Parathyroid adenoma (tissue), 2 donors: ENCODE results near the gene TEAD4.

ENCODE experiments used
- H2AFZ ChIP-seq: fragments of 300-600 bp; sonication (generic); one replicate; pipeline ENCODE4 v1.7.0; 2017; ENCODE audit warnings: antibody characterized with exemption, mild to moderate bottlenecking
- H3K27ac ChIP-seq: fragments of 300-600 bp; sonication (generic); one replicate; pipeline ENCODE4 v1.7.0; 2017
- H3K27me3 ChIP-seq: fragments of 300-600 bp; sonication (generic); one replicate; pipeline ENCODE4 v1.7.0; 2017; ENCODE audit warnings: low read length; ENCODE audit not compliant: control insufficient read depth, insufficient read depth
- H3K36me3 ChIP-seq: fragments of 300-600 bp; sonication (generic); one replicate; pipeline ENCODE4 v1.7.0; 2017; ENCODE audit warnings: low read length; ENCODE audit not compliant: control insufficient read depth, insufficient read depth
- H3K4me1 ChIP-seq: fragments of 300-600 bp; sonication (generic); one replicate; pipeline ENCODE4 v1.7.0; 2017; ENCODE audit warnings: control low read depth
- H3K4me2 ChIP-seq: fragments of 300-600 bp; sonication (generic); one replicate; pipeline ENCODE4 v1.7.0; 2017; ENCODE audit warnings: low read length
- H3K4me3 ChIP-seq: fragments of 300-600 bp; sonication (generic); one replicate; pipeline ENCODE4 v1.7.0; 2017; ENCODE audit warnings: low read depth, low read length
- H3K79me2 ChIP-seq: fragments of 300-600 bp; sonication (generic); one replicate; pipeline ENCODE4 v1.7.0; 2017; ENCODE audit warnings: control low read depth
- H3K9ac ChIP-seq: fragments of 300-600 bp; sonication (generic); one replicate; pipeline ENCODE4 v1.7.0; 2017; ENCODE audit warnings: mild to moderate bottlenecking
- H3K9me3 ChIP-seq: fragments of 300-600 bp; sonication (generic); one replicate; pipeline ENCODE4 v1.7.0; 2017; ENCODE audit warnings: low read length; ENCODE audit not compliant: control insufficient read depth
- TF ChIP-seq, protein P1 (sequence below): fragments of 300-600 bp; sonication (generic); IDR thresholded peaks from one replicate; pipeline ENCODE4 v1.7.0; 2017; ENCODE audit warnings: antibody characterized with exemption, mild to moderate bottlenecking
- donor health status: primary hyperparathyroidism.

Gene TEAD4

GRCh38 chr12:3038166-3038565, 79.0 kb downstream of the TEAD4 start:
- Histone ChIP-seq H3K4me1 (peaks cover 9% of the 10 kb centered on the region), H3K27me3 (no peaks in the 10 kb centered on the region), H2AFZ (no peak overlapping the region), H3K9me3 (no peaks in the 10 kb centered on the region), H3K4me3 (no peak overlapping the region), H3K36me3 (no peaks in the 10 kb centered on the region), H3K9ac (no peak overlapping the region), H3K27ac (no peak overlapping the region), H3K79me2 (no peaks in the 10 kb centered on the region), H3K4me2 (no peak overlapping the region)
- TF ChIP-seq, protein P1, sequence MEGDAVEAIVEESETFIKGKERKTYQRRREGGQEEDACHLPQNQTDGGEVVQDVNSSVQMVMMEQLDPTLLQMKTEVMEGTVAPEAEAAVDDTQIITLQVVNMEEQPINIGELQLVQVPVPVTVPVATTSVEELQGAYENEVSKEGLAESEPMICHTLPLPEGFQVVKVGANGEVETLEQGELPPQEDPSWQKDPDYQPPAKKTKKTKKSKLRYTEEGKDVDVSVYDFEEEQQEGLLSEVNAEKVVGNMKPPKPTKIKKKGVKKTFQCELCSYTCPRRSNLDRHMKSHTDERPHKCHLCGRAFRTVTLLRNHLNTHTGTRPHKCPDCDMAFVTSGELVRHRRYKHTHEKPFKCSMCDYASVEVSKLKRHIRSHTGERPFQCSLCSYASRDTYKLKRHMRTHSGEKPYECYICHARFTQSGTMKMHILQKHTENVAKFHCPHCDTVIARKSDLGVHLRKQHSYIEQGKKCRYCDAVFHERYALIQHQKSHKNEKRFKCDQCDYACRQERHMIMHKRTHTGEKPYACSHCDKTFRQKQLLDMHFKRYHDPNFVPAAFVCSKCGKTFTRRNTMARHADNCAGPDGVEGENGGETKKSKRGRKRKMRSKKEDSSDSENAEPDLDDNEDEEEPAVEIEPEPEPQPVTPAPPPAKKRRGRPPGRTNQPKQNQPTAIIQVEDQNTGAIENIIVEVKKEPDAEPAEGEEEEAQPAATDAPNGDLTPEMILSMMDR: no peak

GRCh38 chr12:3038926-3039510, 79.8 kb downstream of the TEAD4 start:
- H3K4me2 ChIP-seq: no peak overlapping the region
- H3K27me3 ChIP-seq: no peaks in the 10 kb centered on the region
- TF ChIP-seq, protein P1: no peak
- H3K4me1 ChIP-seq: peaks cover 9% of the 10 kb centered on the region
- H3K27ac ChIP-seq: no peak overlapping the region
- H3K9me3 ChIP-seq: no peaks in the 10 kb centered on the region
- no peaks in the 10 kb centered on the region for H3K36me3 ChIP-seq
- no peak overlapping the region for H3K9ac ChIP-seq
- no peak overlapping the region for H2AFZ ChIP-seq
- H3K79me2 ChIP-seq: no peaks in the 10 kb centered on the region
- no peak overlapping the region for H3K4me3 ChIP-seq

GRCh38 chr12:3040026-3040656, 80.9 kb downstream of the TEAD4 start:
- TF ChIP-seq, protein P1: no peak
- H3K27ac ChIP-seq: no peak overlapping the region
- H2AFZ ChIP-seq: no peak overlapping the region
- no peaks in the 10 kb centered on the region for H3K27me3 ChIP-seq
- no peak overlapping the region for H3K4me2 ChIP-seq
- H3K4me1 ChIP-seq: peaks cover 9% of the 10 kb centered on the region
- H3K4me3 ChIP-seq: no peak overlapping the region
- no peak overlapping the region for H3K9ac ChIP-seq
- no peaks in the 10 kb centered on the region for H3K36me3 ChIP-seq
- no peaks in the 10 kb centered on the region for H3K9me3 ChIP-seq
- no peaks in the 10 kb centered on the region for H3K79me2 ChIP-seq

DNA sequence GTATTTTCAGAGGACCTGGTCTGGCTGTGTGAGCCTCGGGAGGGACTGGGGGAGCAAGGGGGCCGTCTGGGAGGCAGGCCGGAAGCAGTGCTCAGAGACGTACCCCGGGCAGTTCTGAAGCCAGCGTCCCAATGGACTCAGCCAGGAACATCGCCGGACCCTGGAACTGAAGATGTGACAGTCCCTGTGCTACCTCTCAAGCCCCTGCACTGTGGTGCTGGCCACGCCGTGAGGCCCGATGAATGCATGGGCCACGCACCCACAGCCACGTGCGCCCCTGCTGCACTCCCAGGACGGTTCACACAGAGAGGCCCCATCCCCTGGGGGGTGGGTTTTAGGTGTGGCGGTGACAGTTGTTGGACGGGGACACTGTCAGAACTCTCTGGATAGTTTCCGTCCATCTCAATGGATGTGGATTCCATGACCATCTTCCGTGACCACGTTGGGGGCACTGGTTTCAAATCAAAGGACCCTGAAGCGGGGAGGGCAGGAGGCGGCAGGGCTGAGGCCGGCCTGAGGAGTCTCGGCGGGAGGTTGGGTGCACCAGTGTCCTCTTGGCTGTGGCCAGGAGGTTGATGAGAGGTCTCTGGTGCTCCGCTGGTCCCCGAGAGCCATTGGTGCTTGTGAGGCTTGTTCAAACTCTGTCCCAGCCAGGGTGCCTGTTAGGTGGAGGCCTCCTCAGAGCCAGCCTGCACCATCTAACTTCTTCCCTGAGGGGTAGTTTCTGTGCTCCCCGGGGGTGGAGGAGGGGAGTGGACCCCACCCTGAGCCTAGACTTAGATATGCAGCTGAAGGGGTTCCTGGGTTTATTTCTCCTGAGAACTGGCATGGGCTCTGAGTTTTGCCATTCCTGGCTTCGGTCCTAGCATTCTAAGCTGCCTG, 81.7 kb downstream of the TEAD4 start:
- Histone ChIP-seq H3K9me3 (no peaks in the 10 kb centered on the region), H3K4me3 (no peak overlapping the region), H3K27ac (no peak overlapping the region), H3K79me2 (no peaks in the 10 kb centered on the region), H3K36me3 (no peaks in the 10 kb centered on the region), H3K27me3 (no peaks in the 10 kb centered on the region), H3K9ac (no peak overlapping the region), H3K4me1 (peaks cover 9% of the 10 kb centered on the region), H3K4me2 (no peak overlapping the region), H2AFZ (no peak overlapping the region)
- TF ChIP-seq, protein P1: no peak
